ENCODE results near the gene TTC3. TPM values are rescaled to one million over a fixed set of nuclear protein-coding genes. Genes with fewer than 3 reads are reported as not detected.
A peak's percentile ranks its signal among the peaks of the same experiment; 100 is the strongest.

Gene TTC3
- total RNA-seq, 1 donor from 2014 or later: 93.0 TPM

DNA sequence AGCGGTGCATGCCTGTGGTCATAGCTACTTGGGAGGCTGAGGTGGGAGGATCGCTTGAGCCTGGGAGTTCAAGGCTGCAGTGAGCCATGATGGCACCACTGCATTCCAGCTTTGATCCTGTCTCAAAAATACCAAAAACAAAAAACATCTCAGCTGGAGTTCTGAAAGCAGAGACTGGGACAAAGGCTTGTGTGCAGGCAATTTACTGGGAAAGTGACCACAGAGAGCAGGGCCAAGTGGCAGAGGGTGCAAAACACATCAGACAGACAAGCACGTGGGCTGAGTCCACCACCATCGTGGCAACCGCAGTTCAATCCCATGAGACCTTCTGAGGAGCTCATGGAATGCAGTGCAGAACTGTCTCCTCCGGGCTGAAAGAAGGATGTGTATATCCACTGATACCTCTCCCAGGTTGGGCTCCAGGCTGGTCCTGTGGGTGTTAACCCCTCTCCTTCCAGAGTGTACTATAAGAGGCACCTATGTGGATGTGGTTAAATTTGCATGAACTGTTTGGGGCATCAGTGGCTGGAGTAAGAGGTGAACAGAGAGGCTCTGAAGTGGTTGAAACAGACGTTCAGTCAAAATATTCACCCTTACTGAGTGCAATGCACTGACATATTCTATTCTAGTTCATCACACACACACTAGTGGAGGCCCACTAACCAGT is 11.0 kb upstream of the TTC3 start:
- intact Hi-C loops (cut with DNase I): no loop called here
- Histone ChIP-seq H3K4me3 (no peak overlapping the region), H3K9me3 (no peaks in the 10 kb centered on the region), H3K27me3 (ENCODE audit: low read depth) (no peaks in the 10 kb centered on the region), H3K36me3 (peaks cover 19% of the 10 kb centered on the region), H3K4me1 (no peaks in the 10 kb centered on the region), H3K27ac (no peak overlapping the region)
- TF ChIP-seq, protein P1, sequence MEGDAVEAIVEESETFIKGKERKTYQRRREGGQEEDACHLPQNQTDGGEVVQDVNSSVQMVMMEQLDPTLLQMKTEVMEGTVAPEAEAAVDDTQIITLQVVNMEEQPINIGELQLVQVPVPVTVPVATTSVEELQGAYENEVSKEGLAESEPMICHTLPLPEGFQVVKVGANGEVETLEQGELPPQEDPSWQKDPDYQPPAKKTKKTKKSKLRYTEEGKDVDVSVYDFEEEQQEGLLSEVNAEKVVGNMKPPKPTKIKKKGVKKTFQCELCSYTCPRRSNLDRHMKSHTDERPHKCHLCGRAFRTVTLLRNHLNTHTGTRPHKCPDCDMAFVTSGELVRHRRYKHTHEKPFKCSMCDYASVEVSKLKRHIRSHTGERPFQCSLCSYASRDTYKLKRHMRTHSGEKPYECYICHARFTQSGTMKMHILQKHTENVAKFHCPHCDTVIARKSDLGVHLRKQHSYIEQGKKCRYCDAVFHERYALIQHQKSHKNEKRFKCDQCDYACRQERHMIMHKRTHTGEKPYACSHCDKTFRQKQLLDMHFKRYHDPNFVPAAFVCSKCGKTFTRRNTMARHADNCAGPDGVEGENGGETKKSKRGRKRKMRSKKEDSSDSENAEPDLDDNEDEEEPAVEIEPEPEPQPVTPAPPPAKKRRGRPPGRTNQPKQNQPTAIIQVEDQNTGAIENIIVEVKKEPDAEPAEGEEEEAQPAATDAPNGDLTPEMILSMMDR (IDR thresholded peaks at IDR 0.05): no peak
- ATAC-seq (peak in 1 of 2 donors; percentile 11), DNase-seq (no peak)

DNA sequence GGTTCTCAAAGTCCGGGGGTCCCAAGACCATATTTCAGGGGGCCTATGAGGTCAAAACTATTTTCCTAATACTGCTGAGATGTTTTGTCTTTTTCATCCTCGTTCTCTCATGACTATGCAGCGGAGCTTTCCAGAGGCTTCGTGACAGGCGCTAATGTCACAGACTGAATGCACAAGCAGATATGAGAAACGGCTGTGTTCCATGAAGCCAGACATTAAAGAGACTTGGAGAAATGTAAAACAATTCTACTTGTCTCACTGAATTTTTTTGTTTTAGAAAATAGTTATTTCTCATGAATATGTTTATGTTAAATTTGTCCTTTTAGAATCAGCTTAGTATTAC is 10.5 kb upstream of the TTC3 start:
- H3K27ac ChIP-seq: no peak overlapping the region
- no peaks in the 10 kb centered on the region for H3K4me1 ChIP-seq
- H3K9me3 ChIP-seq: no peaks in the 10 kb centered on the region
- TF ChIP-seq, protein P1 (IDR thresholded peaks at IDR 0.05): no peak
- H3K36me3 ChIP-seq: peaks cover 19% of the 10 kb centered on the region
- H3K27me3 ChIP-seq (ENCODE audit: low read depth): no peaks in the 10 kb centered on the region
- H3K4me3 ChIP-seq: no peak overlapping the region
- DNase-seq (no peak), ATAC-seq (no peak)
- intact Hi-C loops (cut with DNase I): no loop called here

DNA sequence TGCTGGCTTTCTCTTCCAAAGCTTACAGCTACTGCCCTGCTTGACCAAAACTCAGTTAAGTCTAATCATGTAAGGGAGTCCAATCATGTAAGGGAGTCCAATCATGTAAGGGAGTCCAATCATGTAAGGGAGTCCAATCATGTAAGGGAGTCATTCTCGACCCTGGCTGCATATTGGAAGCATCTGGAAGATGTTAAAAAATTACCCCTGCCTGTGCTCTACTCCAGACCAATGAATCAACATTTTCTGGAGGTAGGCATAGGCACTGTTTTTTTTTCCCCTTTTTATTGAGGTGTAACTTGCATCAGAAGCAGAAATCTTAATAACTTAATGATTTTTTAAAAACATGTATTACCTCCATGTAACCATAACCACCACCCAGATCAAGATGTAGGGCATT is 9.6 kb upstream of the TTC3 start:
- Histone ChIP-seq H3K27ac (no peak overlapping the region), H3K36me3 (peaks cover 19% of the 10 kb centered on the region), H3K27me3 (ENCODE audit: low read depth) (no peaks in the 10 kb centered on the region), H3K9me3 (no peaks in the 10 kb centered on the region), H3K4me1 (no peaks in the 10 kb centered on the region), H3K4me3 (no peak overlapping the region)
- no peak for ATAC-seq
- no peak for DNase-seq
- intact Hi-C loops (cut with DNase I): no loop called here
- TF ChIP-seq, protein P1 (IDR thresholded peaks at IDR 0.05): no peak

DNA sequence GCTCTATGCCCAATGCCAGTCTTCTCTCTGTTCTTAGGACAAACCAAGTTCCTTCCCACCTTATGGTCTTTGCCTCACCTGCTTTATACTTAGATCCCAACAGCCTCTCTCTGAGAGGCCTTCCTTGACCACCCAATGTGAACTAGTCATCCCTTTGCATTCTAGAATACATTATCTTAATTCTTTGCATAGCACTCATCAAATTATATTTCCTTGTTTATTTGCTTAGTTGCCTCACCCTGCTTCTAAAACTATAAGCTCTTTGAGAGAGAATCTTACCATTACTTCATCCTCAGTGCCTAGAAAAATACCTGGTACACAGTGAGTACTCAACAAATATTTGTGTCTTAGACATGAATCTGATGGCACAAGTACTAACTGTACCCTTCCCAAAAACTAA is 8.2 kb upstream of the TTC3 start:
- Histone ChIP-seq H3K4me3 (no peak overlapping the region), H3K27me3 (ENCODE audit: low read depth) (no peaks in the 10 kb centered on the region), H3K36me3 (peaks cover 24% of the 10 kb centered on the region), H3K27ac (no peak overlapping the region), H3K4me1 (no peaks in the 10 kb centered on the region), H3K9me3 (no peaks in the 10 kb centered on the region)
- ATAC-seq: no peak
- TF ChIP-seq, protein P1 (IDR thresholded peaks at IDR 0.05): no peak
- DNase-seq: no peak
- intact Hi-C loops (cut with DNase I): no loop called here

DNA sequence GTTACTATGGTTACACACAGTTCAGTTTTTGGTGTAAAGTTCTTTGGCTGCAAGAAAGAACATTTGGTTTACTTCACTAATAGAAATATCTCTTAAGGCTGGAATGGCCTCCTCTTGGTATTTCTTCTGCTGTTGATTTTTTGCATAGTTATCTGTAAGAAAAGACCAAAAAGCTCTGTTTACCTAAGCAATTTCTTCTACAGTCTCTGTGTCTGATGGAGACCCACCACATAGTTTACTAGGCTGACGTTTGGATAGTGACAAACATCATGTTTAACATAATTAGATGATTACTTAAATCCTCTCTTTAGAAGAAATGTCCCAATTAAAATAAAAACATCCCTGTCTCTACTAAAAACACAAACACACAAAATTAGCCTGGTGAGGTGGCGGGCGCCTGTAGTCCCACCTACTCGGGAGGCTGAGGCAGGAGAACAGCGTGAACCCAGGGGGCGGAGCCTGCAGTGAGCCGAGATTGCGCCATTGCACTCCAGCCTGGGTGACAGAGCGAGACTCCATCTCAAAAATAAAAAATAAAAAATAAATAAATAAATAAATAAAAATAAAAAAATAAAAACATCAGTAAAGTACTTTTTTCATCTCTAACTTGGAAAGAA is 7.4 kb upstream of the TTC3 start:
- Histone ChIP-seq H3K4me3 (no peak overlapping the region), H3K27me3 (ENCODE audit: low read depth) (no peaks in the 10 kb centered on the region), H3K4me1 (no peaks in the 10 kb centered on the region), H3K9me3 (no peaks in the 10 kb centered on the region), H3K27ac (no peak overlapping the region), H3K36me3 (peaks cover 30% of the 10 kb centered on the region)
- TF ChIP-seq, protein P1 (IDR thresholded peaks at IDR 0.05): no peak
- intact Hi-C loops (cut with DNase I): no loop called here
- DNase-seq (no peak), ATAC-seq (no peak)
